ENCODE measurements around the gene THSD7B.

Gene THSD7B

GRCh38 chr2:137190411-137191195 lies 425.3 kb downstream of the THSD7B start:
- Histone ChIP-seq H3K27ac (ENCODE audit: low read depth, low read length) (no peak overlapping the region), H3K27me3 (ENCODE audit: control insufficient read depth in 5 of 5, insufficient read depth in 4 of 5, low read length in 5 of 5) (no peaks in the 10 kb centered on the region), H3K9me3 (ENCODE audit: control insufficient read depth in 5 of 5, low read length in 5 of 5) (peaks cover 0 to under 1% (median 0%) of the 10 kb centered on the region in 5 donors), H3K4me3 (ENCODE audit: low read depth in 1 of 5, low read length in 5 of 5) (no peak overlapping the region), H3K4me1 (ENCODE audit: control insufficient read depth in 5 of 5, insufficient read depth in 5 of 5, low read length in 5 of 5) (no peaks in the 10 kb centered on the region), H3K36me3 (ENCODE audit: control insufficient read depth in 5 of 5, insufficient read depth in 5 of 5, low read length in 5 of 5) (no peaks in the 10 kb centered on the region), H3K9ac (ENCODE audit: low read length in 5 of 5) (no peak overlapping the region)

- Histone ChIP-seq H3K27ac (ENCODE audit: low read depth, low read length) (no peak overlapping the region), H3K4me1 (ENCODE audit: control insufficient read depth in 5 of 5, insufficient read depth in 5 of 5, low read length in 5 of 5) (no peaks in the 10 kb centered on the region), H3K27me3 (ENCODE audit: control insufficient read depth in 5 of 5, insufficient read depth in 4 of 5, low read length in 5 of 5) (no peaks in the 10 kb centered on the region), H3K4me3 (ENCODE audit: low read depth in 1 of 5, low read length in 5 of 5) (no peak overlapping the region), H3K36me3 (ENCODE audit: control insufficient read depth in 5 of 5, insufficient read depth in 5 of 5, low read length in 5 of 5) (no peaks in the 10 kb centered on the region), H3K9me3 (ENCODE audit: control insufficient read depth in 5 of 5, low read length in 5 of 5) (no peaks in the 10 kb centered on the region), H3K9ac (ENCODE audit: low read length in 5 of 5) (no peak overlapping the region)
These were observed 427.3 kb downstream of the THSD7B start for GRCh38 chr2:137192366-137193310.

- Histone ChIP-seq H3K27me3 (ENCODE audit: control insufficient read depth in 5 of 5, insufficient read depth in 4 of 5, low read length in 5 of 5) (no peaks in the 10 kb centered on the region), H3K27ac (ENCODE audit: low read depth, low read length) (no peak overlapping the region), H3K36me3 (ENCODE audit: control insufficient read depth in 5 of 5, insufficient read depth in 5 of 5, low read length in 5 of 5) (no peaks in the 10 kb centered on the region), H3K4me3 (ENCODE audit: low read depth in 1 of 5, low read length in 5 of 5) (no peak overlapping the region), H3K9me3 (ENCODE audit: control insufficient read depth in 5 of 5, low read length in 5 of 5) (no peaks in the 10 kb centered on the region), H3K4me1 (ENCODE audit: control insufficient read depth in 5 of 5, insufficient read depth in 5 of 5, low read length in 5 of 5) (no peaks in the 10 kb centered on the region), H3K9ac (ENCODE audit: low read length in 5 of 5) (no peak overlapping the region)
These were observed 428.1 kb downstream of the THSD7B start for GRCh38 chr2:137193401-137193800.

GRCh38 chr2:137194111-137194510 lies 428.8 kb downstream of the THSD7B start:
- no peaks in the 10 kb centered on the region for H3K27me3 ChIP-seq (ENCODE audit: control insufficient read depth in 5 of 5, insufficient read depth in 4 of 5, low read length in 5 of 5)
- H3K4me3 ChIP-seq (ENCODE audit: low read depth in 1 of 5, low read length in 5 of 5): no peak overlapping the region
- no peaks in the 10 kb centered on the region for H3K9me3 ChIP-seq (ENCODE audit: control insufficient read depth in 5 of 5, low read length in 5 of 5)
- H3K9ac ChIP-seq (ENCODE audit: low read length in 5 of 5): no peak overlapping the region
- H3K27ac ChIP-seq (ENCODE audit: low read depth, low read length): no peak overlapping the region
- no peaks in the 10 kb centered on the region for H3K36me3 ChIP-seq (ENCODE audit: control insufficient read depth in 5 of 5, insufficient read depth in 5 of 5, low read length in 5 of 5)
- no peaks in the 10 kb centered on the region for H3K4me1 ChIP-seq (ENCODE audit: control insufficient read depth in 5 of 5, insufficient read depth in 5 of 5, low read length in 5 of 5)

- H3K9ac ChIP-seq (ENCODE audit: low read length in 5 of 5): no peak overlapping the region
- no peaks in the 10 kb centered on the region for H3K36me3 ChIP-seq (ENCODE audit: control insufficient read depth in 5 of 5, insufficient read depth in 5 of 5, low read length in 5 of 5)
- no peak overlapping the region for H3K4me3 ChIP-seq (ENCODE audit: low read depth in 1 of 5, low read length in 5 of 5)
- H3K27ac ChIP-seq (ENCODE audit: low read depth, low read length): no peak overlapping the region
- H3K9me3 ChIP-seq (ENCODE audit: control insufficient read depth in 5 of 5, low read length in 5 of 5): no peaks in the 10 kb centered on the region
- no peaks in the 10 kb centered on the region for H3K4me1 ChIP-seq (ENCODE audit: control insufficient read depth in 5 of 5, insufficient read depth in 5 of 5, low read length in 5 of 5)
- H3K27me3 ChIP-seq (ENCODE audit: control insufficient read depth in 5 of 5, insufficient read depth in 4 of 5, low read length in 5 of 5): no peaks in the 10 kb centered on the region
These were observed 434.4 kb downstream of the THSD7B start for GRCh38 chr2:137199751-137200150.

DNA sequence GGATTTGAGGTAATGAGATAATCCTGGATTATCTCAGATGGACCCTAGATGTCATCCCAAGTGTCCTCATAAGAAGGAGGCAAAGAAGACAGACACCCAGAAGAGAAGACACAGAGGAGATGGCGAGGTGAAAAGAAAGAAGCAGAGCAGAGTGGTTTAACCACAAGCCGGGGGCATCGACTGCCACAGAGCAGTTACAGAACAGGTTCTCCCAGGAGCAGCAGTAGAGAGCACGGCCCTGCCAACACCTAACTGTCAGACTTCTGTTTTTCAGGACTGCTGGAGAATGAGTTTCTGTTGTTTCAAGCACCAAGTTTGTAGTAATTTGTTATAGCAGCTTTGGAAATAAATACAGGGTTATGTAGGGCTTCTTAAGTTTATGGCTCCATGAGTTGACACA lies 437.0 kb downstream of the THSD7B start:
- Histone ChIP-seq H3K27ac (ENCODE audit: low read depth, low read length) (no peak overlapping the region), H3K9ac (ENCODE audit: low read length in 5 of 5) (no peak overlapping the region), H3K36me3 (ENCODE audit: control insufficient read depth in 5 of 5, insufficient read depth in 5 of 5, low read length in 5 of 5) (no peaks in the 10 kb centered on the region), H3K27me3 (ENCODE audit: control insufficient read depth in 5 of 5, insufficient read depth in 4 of 5, low read length in 5 of 5) (no peaks in the 10 kb centered on the region), H3K4me3 (ENCODE audit: low read depth in 1 of 5, low read length in 5 of 5) (no peak overlapping the region), H3K9me3 (ENCODE audit: control insufficient read depth in 5 of 5, low read length in 5 of 5) (no peaks in the 10 kb centered on the region), H3K4me1 (ENCODE audit: control insufficient read depth in 5 of 5, insufficient read depth in 5 of 5, low read length in 5 of 5) (no peaks in the 10 kb centered on the region)

- Histone ChIP-seq H3K27me3 (ENCODE audit: control insufficient read depth in 5 of 5, insufficient read depth in 4 of 5, low read length in 5 of 5) (no peaks in the 10 kb centered on the region), H3K36me3 (ENCODE audit: control insufficient read depth in 5 of 5, insufficient read depth in 5 of 5, low read length in 5 of 5) (no peaks in the 10 kb centered on the region), H3K4me1 (ENCODE audit: control insufficient read depth in 5 of 5, insufficient read depth in 5 of 5, low read length in 5 of 5) (no peaks in the 10 kb centered on the region), H3K9ac (ENCODE audit: low read length in 5 of 5) (no peak overlapping the region), H3K9me3 (ENCODE audit: control insufficient read depth in 5 of 5, low read length in 5 of 5) (no peaks in the 10 kb centered on the region), H3K4me3 (ENCODE audit: low read depth in 1 of 5, low read length in 5 of 5) (no peak overlapping the region), H3K27ac (ENCODE audit: low read depth, low read length) (no peak overlapping the region)
These were observed 440.0 kb downstream of the THSD7B start for GRCh38 chr2:137205324-137205723.

- Histone ChIP-seq H3K4me1 (ENCODE audit: control insufficient read depth in 5 of 5, insufficient read depth in 5 of 5, low read length in 5 of 5) (no peaks in the 10 kb centered on the region), H3K36me3 (ENCODE audit: control insufficient read depth in 5 of 5, insufficient read depth in 5 of 5, low read length in 5 of 5) (no peaks in the 10 kb centered on the region)
These were observed 440.7 kb downstream of the THSD7B start for GRCh38 chr2:137206069-137206468.

DNA sequence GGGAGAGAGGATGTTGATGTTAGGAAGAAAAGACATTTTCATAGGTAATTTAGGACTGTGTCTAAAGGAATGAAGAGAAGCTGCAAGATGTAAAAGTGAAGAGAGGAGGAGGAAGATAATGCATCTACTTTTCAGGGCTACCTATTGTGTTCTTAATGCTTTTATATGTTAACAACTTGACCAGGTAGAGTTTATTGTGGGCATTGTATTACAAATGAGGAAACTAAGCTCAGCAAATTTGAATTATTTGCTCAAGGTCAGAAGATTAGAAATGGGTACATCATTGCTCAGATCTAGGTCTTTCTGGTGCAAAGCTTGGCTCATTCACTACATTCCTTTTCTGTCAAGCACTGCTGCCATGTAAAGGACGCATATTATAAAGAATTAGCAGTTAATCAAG lies 441.7 kb downstream of the THSD7B start:
- H3K9me3 ChIP-seq (ENCODE audit: control insufficient read depth in 5 of 5, low read length in 5 of 5): no peaks in the 10 kb centered on the region
- H3K36me3 ChIP-seq (ENCODE audit: control insufficient read depth in 5 of 5, insufficient read depth in 5 of 5, low read length in 5 of 5): no peaks in the 10 kb centered on the region
- no peaks in the 10 kb centered on the region for H3K27me3 ChIP-seq (ENCODE audit: control insufficient read depth in 5 of 5, insufficient read depth in 4 of 5, low read length in 5 of 5)
- H3K4me1 ChIP-seq (ENCODE audit: control insufficient read depth in 5 of 5, insufficient read depth in 5 of 5, low read length in 5 of 5): no peaks in the 10 kb centered on the region
- no peak overlapping the region for H3K4me3 ChIP-seq (ENCODE audit: low read depth in 1 of 5, low read length in 5 of 5)
- H3K27ac ChIP-seq (ENCODE audit: low read depth, low read length): no peak overlapping the region
- no peak overlapping the region for H3K9ac ChIP-seq (ENCODE audit: low read length in 5 of 5)

More at GRCh38 chr2:137206069-137206468, 440.7 kb downstream of the THSD7B start:
- Histone ChIP-seq H3K27me3 (ENCODE audit: control insufficient read depth in 5 of 5, insufficient read depth in 4 of 5, low read length in 5 of 5) (no peaks in the 10 kb centered on the region), H3K9ac (ENCODE audit: low read length in 5 of 5) (no peak overlapping the region), H3K9me3 (ENCODE audit: control insufficient read depth in 5 of 5, low read length in 5 of 5) (no peaks in the 10 kb centered on the region), H3K4me3 (ENCODE audit: low read depth in 1 of 5, low read length in 5 of 5) (no peak overlapping the region), H3K27ac (ENCODE audit: low read depth, low read length) (no peak overlapping the region)

DNA sequence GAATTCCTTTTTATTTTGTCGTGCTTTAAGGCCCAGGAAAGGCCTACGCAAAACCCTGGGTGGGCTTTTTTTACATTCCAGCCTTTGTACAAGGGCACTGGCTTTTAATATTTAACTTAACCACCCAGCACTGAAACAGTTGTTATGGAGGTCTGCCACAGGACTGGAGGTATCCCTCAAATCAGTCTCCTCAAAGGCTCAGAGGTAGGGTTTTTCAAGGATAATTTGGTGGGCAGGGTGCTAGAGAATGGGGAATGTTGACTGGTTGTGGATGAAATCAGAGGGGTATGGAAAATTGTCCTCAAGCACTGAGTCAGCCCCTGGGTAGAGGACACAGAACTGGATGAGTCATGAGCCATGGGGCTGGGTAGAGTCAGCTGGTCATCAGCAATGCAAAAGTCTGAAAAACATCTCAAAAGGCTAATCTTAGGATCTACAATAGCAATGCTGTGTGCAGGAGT lies 443.1 kb downstream of the THSD7B start:
- Histone ChIP-seq H3K4me3 (ENCODE audit: low read depth in 1 of 5, low read length in 5 of 5) (no peak overlapping the region), H3K9me3 (ENCODE audit: control insufficient read depth in 5 of 5, low read length in 5 of 5) (no peaks in the 10 kb centered on the region), H3K27me3 (ENCODE audit: control insufficient read depth in 5 of 5, insufficient read depth in 4 of 5, low read length in 5 of 5) (no peaks in the 10 kb centered on the region), H3K4me1 (ENCODE audit: control insufficient read depth in 5 of 5, insufficient read depth in 5 of 5, low read length in 5 of 5) (no peaks in the 10 kb centered on the region), H3K9ac (ENCODE audit: low read length in 5 of 5) (no peak overlapping the region), H3K36me3 (ENCODE audit: control insufficient read depth in 5 of 5, insufficient read depth in 5 of 5, low read length in 5 of 5) (no peaks in the 10 kb centered on the region), H3K27ac (ENCODE audit: low read depth, low read length) (no peak overlapping the region)
